Putamen (tissue), 1 donor: ENCODE data around the gene EID3.
"Not testable (repeated sequence)": the region's sequence is repeated elsewhere in the genome, so short reads cannot be mapped to it uniquely, and the experiment has no call there.

Experiments
- DNase-seq: peaks from one replicate; pipeline ENCODE4 v3.0.0-alpha.2; 2016; ENCODE audit warnings: low spot score

The EID3 gene

GRCh38 chr12:104303538-104304151 lies at the start of gene EID3:
Gene EID3 (plus strand): TSS chr12:104303739. CDS start chr12:104303935, 196 bp downstream.
- peak; percentile 85 for DNase-seq

- DNase-seq, result no peak
Observed at GRCh38 chr12:104257913-104258472, 45.5 kb upstream of the EID3 start.

GRCh38 chr12:104258476-104259067 lies 45.0 kb upstream of the EID3 start:
- no peak for DNase-seq

- no peak for DNase-seq
Observed at GRCh38 chr12:104263026-104263425, 40.5 kb upstream of the EID3 start.

GRCh38 chr12:104263580-104264358 lies 39.8 kb upstream of the EID3 start:
- DNase-seq, result no peak

- DNase-seq, result not testable (repeated sequence)
Observed at GRCh38 chr12:104265436-104265835, 38.1 kb upstream of the EID3 start.

GRCh38 chr12:104272938-104273337 lies 30.6 kb upstream of the EID3 start:
- no peak for DNase-seq

- DNase-seq, result no peak
Observed at GRCh38 chr12:104273503-104273902, 30.0 kb upstream of the EID3 start.

- DNase-seq, result no peak
Observed at GRCh38 chr12:104274811-104275210, 28.7 kb upstream of the EID3 start.

GRCh38 chr12:104275689-104276088 lies 27.9 kb upstream of the EID3 start:
- no peak for DNase-seq

GRCh38 chr12:104276273-104277131 lies 27.0 kb upstream of the EID3 start:
- DNase-seq, result no peak

- no peak for DNase-seq
Observed at GRCh38 chr12:104279164-104279563, 24.4 kb upstream of the EID3 start.

- no peak for DNase-seq
Observed at GRCh38 chr12:104280111-104280510, 23.4 kb upstream of the EID3 start.

- DNase-seq, result no peak
Observed at GRCh38 chr12:104280717-104281458, 22.7 kb upstream of the EID3 start.

- no peak for DNase-seq
Observed at GRCh38 chr12:104281636-104282035, 21.9 kb upstream of the EID3 start.

- no peak for DNase-seq
Observed at GRCh38 chr12:104282109-104282508, 21.4 kb upstream of the EID3 start.

GRCh38 chr12:104285740-104286515 lies 17.6 kb upstream of the EID3 start:
- no peak for DNase-seq

- peak; percentile 93 for DNase-seq
Observed at GRCh38 chr12:104286516-104287482, 16.7 kb upstream of the EID3 start.

- DNase-seq, result peak; percentile 88
Observed at GRCh38 chr12:104288635-104289274, 14.8 kb upstream of the EID3 start.
